Suprapubic skin (tissue), 4 donors: ENCODE measurements around the gene PLXDC2.

ENCODE experiments used
- CTCF ChIP-seq, 2 donors: fragments of 200-600 bp in 1 of 2; fragments of 450-650 bp in 1 of 2; sonication (generic) in 1 of 2; IDR thresholded peaks; one replicate each; pipeline ENCODE4 v1.5.1; 2016 to 2019; ENCODE audit warnings: antibody characterized with exemption in 2 of 2, mild to moderate bottlenecking in 1 of 2, moderate library complexity in 1 of 2
- POLR2A ChIP-seq, 2 donors: fragments of 450-650 bp; IDR thresholded peaks; one replicate each; pipeline ENCODE4 v1.6.1; 2017; ENCODE audit warnings: antibody characterized with exemption in 2 of 2, mild to moderate bottlenecking in 2 of 2, moderate library complexity in 2 of 2
- POLR2AphosphoS5 ChIP-seq, 3 donors: sonication (generic); formaldehyde crosslinking; IDR thresholded peaks; one replicate each; pipeline ENCODE4 v1.6.1; 2017; ENCODE audit warnings: antibody characterized with exemption in 3 of 3

- TF ChIP-seq CTCF (IDR thresholded peaks at IDR 0.05) (no peak), POLR2AphosphoS5 (IDR thresholded peaks at IDR 0.05) (no peak), POLR2A (IDR thresholded peaks at IDR 0.05) (no peak)
Observed at GRCh38 chr10:19876570-19876969, 60.3 kb downstream of the PLXDC2 start.
